Psoas muscle (tissue), 8 donors: Measurements from ENCODE around the gene DHRS3. TPM values are rescaled to one million over a fixed set of nuclear protein-coding genes. Genes with fewer than 3 reads are reported as not detected.
"Not testable (repeated sequence)": the region's sequence is repeated elsewhere in the genome, so short reads cannot be mapped to it uniquely, and the experiment has no call there.

Experiments used
- ATAC-seq, 4 donors: fragments of 200-7000 bp; cut with Tn5 transposase; one replicate each; pipeline ENCODE4 v1.9.1; 2020; ENCODE audit warnings: moderate library complexity in 3 of 4, mild to moderate bottlenecking in 2 of 4
- DNase-seq, 2 donors: peaks; one replicate each; pipeline ENCODE4 v3.0.0-alpha.2; 2020
- H3K27ac ChIP-seq: fragments of 200-600 bp; one replicate; pipeline ENCODE4 v1.8.0; 2022
- H3K27me3 ChIP-seq, 3 donors: fragments of 200-600 bp in 1 of 3; one replicate each; pipeline versions ENCODE4 v1.6.1 to v1.8.0; 2013 to 2022; ENCODE audit warnings: low read length in 2 of 3, mild to moderate bottlenecking in 2 of 3, moderate library complexity in 1 of 3; ENCODE audit not compliant: insufficient read depth in 3 of 3
- H3K36me3 ChIP-seq, 2 donors: fragments of 200-600 bp in 1 of 2; one replicate each; pipeline versions ENCODE4 v1.6.1 to v1.8.0; 2013 to 2022; ENCODE audit warnings: low read depth in 1 of 2, mild to moderate bottlenecking in 1 of 2, moderate library complexity in 1 of 2; ENCODE audit not compliant: insufficient read depth in 1 of 2
- H3K4me1 ChIP-seq: fragments of 200-600 bp; one replicate; pipeline ENCODE4 v1.8.0; 2022
- H3K4me3 ChIP-seq: fragments of 200-600 bp; one replicate; pipeline ENCODE4 v1.8.0; 2022; ENCODE audit warnings: mild to moderate bottlenecking
- H3K9me3 ChIP-seq: fragments of 200-600 bp; one replicate; pipeline ENCODE4 v1.8.0; 2022
- CTCF ChIP-seq: fragments of 200-600 bp; IDR thresholded peaks from one replicate; pipeline ENCODE4 v1.8.0; 2022; ENCODE audit warnings: antibody characterized with exemption
- WGBS, 3 donors: extraction: QIAGEN DNeasy Blood & Tissue Kit; methylation state at CpG; one replicate each; pipeline versions ENCODE4 v1.1.6 to v1.1.7; 2013; 5-methylcytosine and 5-hydroxymethylcytosine counted together
- intact Hi-C, 2 donors: fragments of 100-400 bp; cut with DNase I; formaldehyde crosslinking; loops; one replicate each; pipeline versions ENCODE4 v1.11.0 to v1.14.2; 2022
- polyA plus RNA-seq, 3 donors: library from polyadenylated mRNA; stranded (reverse); fragments of 200-250 nt; gene quantifications; one replicate each; pipeline ENCODE4 v1.2.3, GENCODE V29; 2013
- total RNA-seq, 4 donors: library from RNA; stranded (reverse); fragmentation: NEBNext Ultra II Directional in 2 of 4; extraction: Animal tissue kit (Norgen Biotek cat#: 25700) in 2 of 4; gene quantifications; one replicate each; pipeline versions ENCODE4 v1.2.1 to v1.2.4, GENCODE V29; 2021 to 2023
- donor health status: healthy with polysubstance abuse.
- donor health status: DM: no; HTN: no; CAD: no; lungs with moderate emphysema.
- donor health status: Bipolar disorder and iron deficiency.
- donor health status: healthy.
- donor health status: DM: yes; HTN: yes; CAD: no.
- donor health status: DM: no; HTN: no; CAD: no.
- donor health status: DM: no; HTN: no; CAD: no.
- donor health status: DM: yes; HTN: yes; CAD: no.

DHRS3 gene
- total and polyA plus RNA-seq, 7 donors, result 21.7 to 78.7 (median 41.2) TPM

- peak overlapping the region; percentile 85 for H3K27ac ChIP-seq
- peaks cover 21% of the 10 kb centered on the region for H3K4me1 ChIP-seq
- intact Hi-C loops, result loop anchor here (5.0 kb wide), 2 partner anchors 76 to 81 kb away; partner anchors contain the start of gene DHRS3 (in 1 of the 2)
- no peak overlapping the region for H3K4me3 ChIP-seq
- H3K27me3 ChIP-seq, result no peaks in the 10 kb centered on the region
- no peaks in the 10 kb centered on the region for H3K36me3 ChIP-seq
- TF ChIP-seq CTCF, result no peak
- peak; percentile 71 to 81 for DNase-seq
- 63 to 71% (median 66%) methylated on average over 17 of the region's 17 CpGs for WGBS, 3 donors
- no peak for ATAC-seq
- H3K9me3 ChIP-seq, result no peaks in the 10 kb centered on the region
These were observed 76.5 kb downstream of the DHRS3 start for GRCh38 chr1:12541274-12542137.

GRCh38 chr1:12540580-12541273 is 77.3 kb downstream of the DHRS3 start:
- WGBS, 3 donors, result 69 to 75% (median 69%) methylated on average over 12 to 17 of the region's 17 CpGs
- DNase-seq (no peak), ATAC-seq (no peak)
- peak overlapping the region; percentile 53 for H3K4me3 ChIP-seq
- no peak for TF ChIP-seq CTCF
- intact Hi-C loops, result loop anchor here (5.0 kb wide), 2 partner anchors 77 to 82 kb away; partner anchors contain the start of gene DHRS3 (in 1 of the 2)
- peaks cover 21% of the 10 kb centered on the region for H3K4me1 ChIP-seq
- H3K27me3 ChIP-seq, result no peaks in the 10 kb centered on the region
- H3K36me3 ChIP-seq, result no peaks in the 10 kb centered on the region
- H3K27ac ChIP-seq, result peak overlapping the region; percentile 85
- H3K9me3 ChIP-seq, result no peaks in the 10 kb centered on the region

- no peaks in the 10 kb centered on the region for H3K9me3 ChIP-seq
- H3K4me1 ChIP-seq, result peaks cover 21% of the 10 kb centered on the region
- WGBS, 3 donors, result 20 to 27% (median 22%) methylated on average over 34 of the region's 34 CpGs
- no peak for TF ChIP-seq CTCF
- H3K27ac ChIP-seq, result peak overlapping the region; percentile 85
- ATAC-seq (peak; percentile 91 to 94 (median 92)), DNase-seq (peak; percentile 90 to 92)
- H3K36me3 ChIP-seq, result no peaks in the 10 kb centered on the region
- intact Hi-C loops, result loop anchor here (5.0 kb wide), 2 partner anchors 77 to 82 kb away; partner anchors contain the start of gene DHRS3 (in 1 of the 2)
- H3K27me3 ChIP-seq, result no peaks in the 10 kb centered on the region
- peak overlapping the region; percentile 53 for H3K4me3 ChIP-seq
These were observed 78.1 kb downstream of the DHRS3 start for GRCh38 chr1:12539705-12540579.

- Histone ChIP-seq H3K27ac (peak overlapping the region; percentile 85), H3K4me3 (no peak overlapping the region), H3K36me3 (no peaks in the 10 kb centered on the region), H3K9me3 (no peaks in the 10 kb centered on the region), H3K4me1 (peaks cover 21% of the 10 kb centered on the region), H3K27me3 (no peaks in the 10 kb centered on the region)
- intact Hi-C loops, result no loop called here
- ATAC-seq (no peak), DNase-seq (peak in 1 of 2 donors; percentile 32)
- no peak for TF ChIP-seq CTCF
- 95 to 100% (median 97%) methylated on average over 2 of the region's 2 CpGs for WGBS, 3 donors
These were observed 78.7 kb downstream of the DHRS3 start for GRCh38 chr1:12539320-12539704.

GRCh38 chr1:12538536-12538935 is 79.5 kb downstream of the DHRS3 start:
- H3K9me3 ChIP-seq, H3K27ac ChIP-seq, DNase-seq, H3K27me3 ChIP-seq, ATAC-seq, H3K36me3 ChIP-seq, intact Hi-C loops, H3K4me3 ChIP-seq: not testable (repeated sequence)
- H3K4me1 ChIP-seq, result peaks cover 21% of the 10 kb centered on the region
- WGBS, 3 donors, result 78 to 85% (median 80%) methylated on average over 3 of the region's 3 CpGs
